GM18508 (cell line): Measurements from ENCODE around the gene FAM89B.

Source experiments
- ATAC-seq: cut with Tn5 transposase; IDR thresholded peaks from one replicate; pipeline ENCODE4 v1.9.1; 2021; ENCODE audit warnings: moderate number of reproducible peaks; ENCODE audit not compliant: insufficient read depth, unreplicated experiment

Gene FAM89B

GRCh38 chr11:65538915-65539743, 33.2 kb upstream of the FAM89B start:
- ATAC-seq: no peak

DNA sequence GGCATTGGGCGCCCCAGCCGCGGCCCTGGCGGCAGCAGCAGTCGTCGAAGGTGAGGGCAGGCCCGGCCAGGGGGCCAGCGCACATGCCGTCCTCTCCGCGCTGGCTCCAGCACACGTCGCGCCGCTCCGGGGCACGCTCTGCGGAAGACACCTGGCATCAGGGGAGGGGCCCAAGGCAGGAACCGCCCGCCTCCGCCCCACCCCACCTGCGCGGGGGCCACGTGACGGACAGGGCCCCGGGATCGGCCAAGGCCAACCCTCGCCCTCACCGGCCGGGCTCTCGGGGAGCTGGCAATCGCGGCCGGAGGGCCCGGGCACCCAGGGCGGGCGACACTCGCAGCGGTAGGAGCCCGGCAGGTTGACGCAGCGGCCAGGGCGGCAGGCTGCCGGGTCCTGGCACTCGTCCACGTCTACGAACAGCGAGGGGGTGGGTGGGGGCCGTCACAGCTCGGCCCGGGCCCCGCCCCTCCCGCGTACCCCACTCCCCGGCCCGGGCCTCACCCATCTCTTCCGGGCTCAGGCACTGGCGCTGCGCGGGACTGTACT, 32.5 kb upstream of the FAM89B start:
- ATAC-seq: no peak

DNA sequence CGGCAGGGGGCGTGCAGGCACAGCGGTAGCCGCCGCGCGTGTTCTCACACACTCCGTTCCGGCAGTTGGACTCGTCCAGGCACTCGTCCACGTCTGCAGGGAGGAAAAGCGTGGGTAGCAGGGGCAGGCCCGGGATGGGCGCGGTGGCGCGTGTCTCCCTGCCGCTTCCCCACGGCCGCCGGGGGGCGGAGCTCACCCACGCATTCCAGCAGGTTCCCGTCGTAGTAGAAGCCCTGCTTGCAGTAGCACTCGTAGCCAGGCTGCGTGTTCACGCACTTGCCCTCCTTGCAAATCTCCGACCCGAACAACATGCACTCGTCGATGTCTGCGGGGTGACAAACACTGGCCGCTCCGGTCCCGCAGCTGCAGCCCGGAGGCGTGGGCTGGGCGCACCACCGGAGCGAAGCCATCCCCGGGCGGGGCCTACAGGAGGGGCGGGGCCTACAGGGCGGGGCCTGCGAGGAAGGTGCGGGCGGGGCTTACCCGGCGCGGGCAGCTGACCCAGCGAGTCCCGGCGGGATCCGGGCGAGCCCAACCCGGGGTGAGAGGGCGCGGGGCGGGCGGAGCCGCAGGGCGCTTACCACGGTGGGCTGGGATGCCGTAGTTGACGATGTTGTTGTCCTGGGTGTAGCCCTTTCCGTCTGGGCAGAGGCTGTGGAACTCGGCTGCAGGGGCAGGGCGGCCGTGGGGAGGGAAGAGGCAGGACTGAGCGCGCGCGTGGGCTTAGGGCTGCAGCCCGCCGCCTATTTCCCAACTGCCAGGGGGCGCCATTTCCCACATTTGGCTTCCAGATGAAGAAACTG, 31.8 kb upstream of the FAM89B start:
- ATAC-seq: no peak

- no peak for ATAC-seq
Measured at GRCh38 chr11:65541093-65541982, 31.0 kb upstream of the FAM89B start.

GRCh38 chr11:65542738-65543390, 29.5 kb upstream of the FAM89B start:
- no peak for ATAC-seq

GRCh38 chr11:65545853-65546216, 26.5 kb upstream of the FAM89B start:
- ATAC-seq: no peak

DNA sequence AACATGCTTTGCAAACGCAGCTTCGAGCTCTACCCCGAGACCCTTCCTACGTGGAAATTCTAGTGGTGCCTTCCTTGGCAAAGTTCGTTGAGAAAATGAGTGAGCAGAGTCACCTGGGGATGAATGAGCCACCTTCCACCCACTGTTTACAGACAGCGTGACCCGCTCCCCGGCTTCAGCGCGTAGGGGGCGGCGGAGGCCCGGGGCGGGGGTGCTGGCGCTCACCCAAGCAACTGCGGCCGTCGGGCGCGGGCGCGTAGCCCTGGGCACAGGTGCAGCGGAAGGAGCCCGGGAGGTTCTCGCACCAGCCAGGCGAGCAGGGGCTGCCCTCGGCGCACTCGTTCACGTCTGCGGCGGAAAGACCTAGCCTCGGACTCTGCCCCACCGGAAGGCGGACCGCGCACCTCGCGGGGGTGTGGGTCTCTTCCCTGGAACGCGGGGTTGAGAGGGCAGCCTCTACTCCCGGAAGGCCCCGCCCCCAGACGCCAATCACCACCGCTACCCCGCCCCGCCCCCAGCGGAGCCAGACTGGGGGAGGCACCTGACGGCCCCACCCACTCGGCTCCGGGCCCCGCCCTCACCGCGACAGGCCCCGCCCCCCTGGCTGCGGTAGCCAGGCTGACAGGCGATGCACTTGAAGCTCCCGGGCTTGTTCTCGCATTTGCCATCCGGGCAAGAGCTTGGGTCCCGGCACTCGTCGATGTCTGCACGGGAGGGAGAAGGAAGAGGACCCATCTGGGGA, 25.9 kb upstream of the FAM89B start:
- no peak for ATAC-seq

DNA sequence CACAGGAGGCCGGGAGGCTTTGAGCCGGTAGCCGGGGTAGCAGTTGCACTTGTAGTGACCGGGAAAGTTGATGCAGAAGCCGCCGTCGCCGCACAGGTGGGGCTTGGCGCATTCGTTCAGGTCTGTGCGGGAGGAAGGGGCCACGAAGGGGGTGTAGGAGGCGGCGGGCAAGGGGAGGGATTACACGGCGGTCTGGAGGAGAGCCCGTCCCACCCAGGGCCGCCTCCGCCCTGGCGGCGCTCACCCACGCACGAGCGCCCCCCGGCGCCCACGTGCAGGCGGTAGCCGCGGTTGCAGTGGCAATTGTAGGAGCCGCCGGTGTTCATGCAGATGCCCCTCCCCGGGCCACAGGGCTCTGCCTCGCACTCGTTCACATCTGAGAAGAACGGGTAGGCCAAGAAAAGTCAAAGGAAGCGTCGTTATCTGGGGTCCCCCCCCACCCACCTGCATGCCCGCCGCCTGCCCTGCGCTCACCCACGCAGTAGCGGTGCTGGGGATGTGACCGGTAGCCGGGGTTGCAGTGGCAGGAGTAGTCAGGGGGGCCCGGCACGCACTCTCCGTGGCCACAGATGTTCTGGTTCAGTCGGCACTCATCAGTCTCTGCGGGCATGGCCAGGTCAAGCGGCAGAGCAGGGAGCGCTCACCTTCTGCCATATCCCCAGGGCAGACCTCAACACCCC, 24.8 kb upstream of the FAM89B start:
- ATAC-seq: no peak

DNA sequence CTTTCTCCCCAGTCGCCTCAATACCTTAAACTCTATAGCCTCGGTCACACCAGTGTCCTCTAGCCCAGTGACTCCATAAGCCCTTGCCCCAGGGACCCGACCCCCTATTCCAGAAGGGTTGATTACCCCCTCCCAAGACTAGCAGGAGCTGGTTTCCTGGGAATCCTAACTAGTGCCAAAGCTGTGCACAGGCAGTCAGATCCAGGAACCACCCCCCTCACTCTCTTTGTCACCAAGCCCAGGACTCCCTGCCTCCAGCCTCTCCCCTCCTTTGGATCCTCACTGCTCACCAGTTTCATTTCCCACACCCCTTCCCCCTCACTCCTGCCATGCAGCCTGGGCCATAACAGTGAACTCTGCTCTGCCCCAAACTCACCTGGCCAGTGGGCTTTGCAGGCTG, 23.9 kb upstream of the FAM89B start:
- no peak for ATAC-seq

GRCh38 chr11:65549096-65549495, 23.2 kb upstream of the FAM89B start:
- no peak for ATAC-seq

- no peak for ATAC-seq
Measured at GRCh38 chr11:65551572-65552387, 20.6 kb upstream of the FAM89B start.

DNA sequence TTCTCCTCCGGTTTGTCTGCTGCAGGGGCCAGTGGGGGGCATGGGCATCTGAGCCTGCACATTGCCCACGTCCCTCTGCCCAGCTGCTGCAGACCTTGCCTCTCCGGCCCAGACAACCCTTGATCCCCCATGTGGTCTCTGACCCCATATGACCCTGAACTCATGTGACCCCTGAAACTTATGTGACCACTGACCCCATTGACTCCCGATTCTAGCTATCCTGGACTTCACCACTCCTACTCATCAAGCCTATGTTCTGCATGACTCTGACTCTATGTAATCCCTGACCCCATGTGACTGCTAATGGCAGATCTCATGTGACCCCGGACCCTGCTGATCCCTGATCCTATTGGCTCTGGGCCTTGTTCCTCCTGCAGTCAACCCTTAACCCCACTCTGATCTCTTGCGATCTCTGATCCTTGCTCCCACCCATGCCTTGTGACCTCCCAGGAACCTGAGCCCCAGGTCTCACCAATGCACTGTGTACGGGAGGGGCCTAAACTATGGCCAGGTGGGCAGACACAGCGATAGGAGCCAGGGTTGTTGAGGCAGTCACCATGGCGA, 19.9 kb upstream of the FAM89B start:
- ATAC-seq: no peak

DNA sequence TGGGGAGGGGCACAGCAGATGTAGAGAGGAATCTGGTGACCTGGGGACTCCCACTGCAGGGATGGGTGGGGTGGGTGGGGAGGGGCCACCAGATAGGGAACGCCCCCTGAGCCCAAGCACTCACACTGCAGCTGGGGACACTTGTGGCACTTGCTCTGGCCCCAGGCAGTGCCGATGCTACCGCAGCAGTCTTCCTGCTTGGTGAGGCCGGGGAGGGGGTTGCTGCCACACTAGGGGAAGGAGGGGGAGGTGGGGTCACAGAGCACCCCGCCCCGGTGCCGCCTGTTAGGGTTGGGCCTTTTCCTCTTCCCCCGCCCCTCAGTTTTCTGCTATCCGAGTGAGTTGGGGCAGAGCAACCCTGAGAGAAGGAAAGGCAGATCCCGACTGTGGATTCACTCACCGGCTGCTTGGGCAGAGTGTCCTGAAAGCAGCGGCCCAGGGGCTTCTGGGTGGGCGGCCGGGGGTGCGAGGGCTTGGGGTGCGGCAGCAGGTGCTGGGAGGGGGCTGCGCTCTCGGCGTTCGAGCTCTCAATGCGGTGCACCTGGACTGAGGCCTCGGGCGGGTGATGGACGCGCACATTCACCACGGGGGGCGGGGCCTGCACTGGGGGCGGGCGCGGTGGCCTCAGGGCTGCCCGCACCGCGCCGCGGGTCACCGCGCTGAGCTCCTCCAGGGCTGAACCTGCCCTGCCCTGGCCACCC, 18.9 kb upstream of the FAM89B start:
- ATAC-seq: no peak

DNA sequence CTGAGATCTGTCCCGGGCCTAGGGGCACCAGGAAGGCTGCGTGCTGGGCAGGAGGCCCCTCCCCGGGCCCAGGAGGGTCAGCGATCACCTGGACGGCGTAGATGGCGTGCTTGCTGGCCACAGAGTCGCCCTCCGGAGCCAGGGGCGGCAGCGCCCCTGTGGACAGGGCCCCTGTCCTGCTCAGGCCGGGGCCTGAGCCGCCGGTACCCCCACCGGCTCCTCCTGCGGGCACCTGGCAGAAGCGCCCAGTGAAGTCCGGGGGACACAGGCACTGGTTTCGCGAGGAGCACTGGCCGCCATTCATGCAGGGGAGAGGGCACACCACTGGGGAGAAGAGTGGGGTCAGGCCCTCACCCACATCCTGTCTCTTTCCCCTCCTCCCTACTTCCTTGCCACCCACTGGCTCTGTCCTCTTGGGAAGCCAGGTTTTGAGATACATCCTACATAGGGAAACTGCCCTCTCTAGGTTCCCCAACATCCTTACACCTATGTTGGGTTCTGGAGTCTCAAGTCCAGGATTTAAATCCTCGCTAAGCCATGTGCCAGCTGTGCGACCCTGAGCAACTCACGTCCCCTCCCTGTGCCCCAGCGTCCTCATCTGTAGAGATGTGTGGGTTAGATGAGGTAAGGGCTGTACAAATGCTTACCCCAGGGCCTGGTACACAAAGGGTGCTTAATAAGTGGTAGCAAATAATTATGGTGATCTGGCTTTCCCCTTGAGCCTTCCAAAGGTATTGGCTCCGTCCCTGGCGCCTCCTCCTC, 18.1 kb upstream of the FAM89B start:
- ATAC-seq: no peak

GRCh38 chr11:65554842-65555430, 17.4 kb upstream of the FAM89B start:
- ATAC-seq: no peak

- ATAC-seq: no peak
Measured at GRCh38 chr11:65555693-65556231, 16.6 kb upstream of the FAM89B start.
